Smooth muscle cell (in vitro differentiated cells): Measurements from ENCODE around the gene ACAN. TPM values are rescaled to one million over a fixed set of nuclear protein-coding genes. Genes with fewer than 3 reads are reported as not detected.

Experiments
- DNase-seq: peaks from one replicate; lab custom pipeline; 2025; ENCODE audit not compliant: unreplicated experiment; lab: John Stamatoyannopoulos, UW
- H2AFZ ChIP-seq: fragments of 200-600 bp; sonication (generic); 2 replicates; pipeline ENCODE4 v1.6.0; 2016; ENCODE audit warnings: antibody characterized with exemption, low read depth, mild to moderate bottlenecking
- H3F3A ChIP-seq: fragments of 200-600 bp; sonication (generic); 2 replicates; pipeline ENCODE4 v1.6.0; 2017; ENCODE audit warnings: antibody characterized with exemption, low read depth
- H3K27ac ChIP-seq: fragments of 200-600 bp; sonication (generic); 2 replicates; pipeline ENCODE4 v1.5.1; 2016; ENCODE audit warnings: low read depth, mild to moderate bottlenecking
- H3K27me3 ChIP-seq: fragments of 200-600 bp; sonication (generic); 2 replicates; pipeline ENCODE4 v1.6.1; 2016; ENCODE audit warnings: low read depth, mild to moderate bottlenecking
- H3K36me3 ChIP-seq: fragments of 200-600 bp; sonication (generic); 2 replicates; pipeline ENCODE4 v1.5.1; 2016; ENCODE audit warnings: low read depth
- H3K4me1 ChIP-seq: fragments of 200-600 bp; sonication (generic); 2 replicates; pipeline ENCODE4 v1.5.1; 2016; ENCODE audit warnings: low read depth
- H3K4me2 ChIP-seq: fragments of 200-600 bp; sonication (generic); 2 replicates; pipeline ENCODE4 v1.6.0; 2016; ENCODE audit warnings: mild to moderate bottlenecking
- H3K4me3 ChIP-seq: fragments of 200-600 bp; sonication (generic); 2 replicates; pipeline ENCODE4 v1.5.1; 2016; ENCODE audit warnings: mild to moderate bottlenecking
- H3K79me2 ChIP-seq: fragments of 200-600 bp; sonication (generic); 2 replicates; pipeline ENCODE4 v1.6.0; 2016; ENCODE audit warnings: low read depth, mild to moderate bottlenecking
- H3K9ac ChIP-seq: fragments of 200-600 bp; sonication (generic); 2 replicates; pipeline ENCODE4 v1.6.0; 2016; ENCODE audit warnings: low read depth
- H3K9me3 ChIP-seq: fragments of 200-600 bp; sonication (generic); replicated peaks from 2 replicates; pipeline ENCODE4 v1.5.1; 2016; ENCODE audit warnings: low read depth
- H4K20me1 ChIP-seq: fragments of 200-600 bp; sonication (generic); 2 replicates; pipeline ENCODE4 v1.6.0; 2016; ENCODE audit warnings: low read depth
- WGBS: methylation state at CpG from one replicate; pipeline ENCODE4 v1.1.7; 2016; ENCODE audit warnings: low lambda C conversion rate; 5-methylcytosine and 5-hydroxymethylcytosine counted together
- polyA plus RNA-seq: library from polyadenylated mRNA; unstranded; fragments of >200 nt; fragmentation: Nextera tagmentation; extraction: Ambion mirVana; gene quantifications from 2 replicates; pipeline ENCODE4 v1.2.1, GENCODE V29; 2016
- total RNA-seq: library from RNA; depleted of rRNA; stranded (reverse); fragments of >200 nt; gene quantifications from 2 replicates; pipeline ENCODE4 v1.2.3, GENCODE V29; 2014
- TF ChIP-seq, protein P1 (sequence below): fragments of 200-600 bp; sonication (generic); IDR thresholded peaks from 2 replicates; pipeline ENCODE4 v1.5.1; 2017; ENCODE audit warnings: borderline replicate concordance, mild to moderate bottlenecking, antibody characterized with exemption; ENCODE audit not compliant: insufficient read depth, poor library complexity, severe bottlenecking

Gene ACAN
- total and polyA plus RNA-seq, 2 experiments from 2014 or later = not detected

DNA sequence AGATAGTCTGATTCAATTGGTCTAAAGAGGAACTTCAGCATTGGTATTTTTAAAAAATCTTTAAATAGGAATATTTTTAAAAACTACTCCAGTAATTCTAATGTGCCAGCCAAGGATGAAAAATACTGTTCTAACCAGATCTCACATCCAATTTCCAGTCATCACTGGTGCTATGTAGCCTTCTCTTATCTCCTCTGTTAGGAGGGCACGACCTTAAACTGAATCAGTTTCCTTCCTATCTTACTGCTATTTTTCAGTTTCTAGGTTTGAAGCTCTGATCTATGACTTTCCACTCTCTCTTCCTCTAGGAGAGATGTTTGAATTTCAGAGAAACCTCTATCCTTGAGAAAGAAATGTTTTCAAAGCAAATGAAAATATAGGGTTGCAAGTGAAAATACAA lies 60.2 kb downstream of the ACAN start:
- Histone ChIP-seq H3K27me3 (no peaks in the 10 kb centered on the region), H3K79me2 (no peaks in the 10 kb centered on the region), H3K27ac (no peak overlapping the region), H3K9me3 (no peaks in the 10 kb centered on the region), H3F3A (no peaks in the 10 kb centered on the region), H3K36me3 (no peaks in the 10 kb centered on the region), H3K4me1 (no peaks in the 10 kb centered on the region), H3K9ac (no peak overlapping the region), H3K4me2 (no peak overlapping the region), H4K20me1 (no peaks in the 10 kb centered on the region), H3K4me3 (no peak overlapping the region), H2AFZ (no peak overlapping the region)
- no peak for DNase-seq
- WGBS = 80% methylated on average over 1 of the region's 1 CpG
- TF ChIP-seq, protein P1, sequence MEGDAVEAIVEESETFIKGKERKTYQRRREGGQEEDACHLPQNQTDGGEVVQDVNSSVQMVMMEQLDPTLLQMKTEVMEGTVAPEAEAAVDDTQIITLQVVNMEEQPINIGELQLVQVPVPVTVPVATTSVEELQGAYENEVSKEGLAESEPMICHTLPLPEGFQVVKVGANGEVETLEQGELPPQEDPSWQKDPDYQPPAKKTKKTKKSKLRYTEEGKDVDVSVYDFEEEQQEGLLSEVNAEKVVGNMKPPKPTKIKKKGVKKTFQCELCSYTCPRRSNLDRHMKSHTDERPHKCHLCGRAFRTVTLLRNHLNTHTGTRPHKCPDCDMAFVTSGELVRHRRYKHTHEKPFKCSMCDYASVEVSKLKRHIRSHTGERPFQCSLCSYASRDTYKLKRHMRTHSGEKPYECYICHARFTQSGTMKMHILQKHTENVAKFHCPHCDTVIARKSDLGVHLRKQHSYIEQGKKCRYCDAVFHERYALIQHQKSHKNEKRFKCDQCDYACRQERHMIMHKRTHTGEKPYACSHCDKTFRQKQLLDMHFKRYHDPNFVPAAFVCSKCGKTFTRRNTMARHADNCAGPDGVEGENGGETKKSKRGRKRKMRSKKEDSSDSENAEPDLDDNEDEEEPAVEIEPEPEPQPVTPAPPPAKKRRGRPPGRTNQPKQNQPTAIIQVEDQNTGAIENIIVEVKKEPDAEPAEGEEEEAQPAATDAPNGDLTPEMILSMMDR = no peak

DNA sequence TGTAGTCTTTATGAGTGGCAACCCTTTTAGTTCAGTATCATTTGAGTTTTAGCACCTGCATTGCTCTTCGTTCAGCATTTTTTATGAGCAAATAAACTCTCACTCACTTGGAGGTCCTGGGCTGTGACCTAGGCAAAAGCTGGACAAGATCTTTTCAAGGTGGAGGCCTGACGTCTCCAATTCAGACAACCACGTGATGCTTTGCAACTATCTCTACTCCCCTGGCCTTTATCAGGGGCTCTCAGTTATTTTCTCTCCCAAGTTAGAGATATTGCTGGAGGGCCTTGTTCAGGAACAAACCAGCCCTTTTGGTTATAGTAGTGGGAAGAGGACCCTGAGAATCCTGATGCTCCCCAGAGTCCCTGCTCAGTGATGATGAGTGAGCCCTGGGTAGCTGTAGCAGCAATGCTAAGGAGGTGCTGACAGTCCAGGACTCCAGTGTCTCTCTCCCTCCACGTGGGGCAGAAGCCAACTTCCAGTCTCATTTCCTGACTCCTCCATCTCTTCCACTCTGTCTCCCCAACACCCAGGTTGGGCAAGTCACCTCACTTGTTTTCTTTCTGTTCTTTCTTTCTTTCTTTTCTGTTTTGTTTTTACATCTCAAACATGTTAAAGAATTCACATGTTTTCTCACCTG lies 61.7 kb downstream of the ACAN start:
- WGBS = 82% methylated on average over 4 of the region's 4 CpGs
- no peaks in the 10 kb centered on the region for H3K79me2 ChIP-seq
- no peak overlapping the region for H2AFZ ChIP-seq
- H3F3A ChIP-seq = no peaks in the 10 kb centered on the region
- no peaks in the 10 kb centered on the region for H3K4me1 ChIP-seq
- no peaks in the 10 kb centered on the region for H3K36me3 ChIP-seq
- no peaks in the 10 kb centered on the region for H3K27me3 ChIP-seq
- no peak overlapping the region for H3K4me3 ChIP-seq
- H3K4me2 ChIP-seq = no peak overlapping the region
- H3K9ac ChIP-seq = no peak overlapping the region
- DNase-seq = no peak
- no peaks in the 10 kb centered on the region for H4K20me1 ChIP-seq
- TF ChIP-seq, protein P1 = no peak
- no peak overlapping the region for H3K27ac ChIP-seq
- no peaks in the 10 kb centered on the region for H3K9me3 ChIP-seq

DNA sequence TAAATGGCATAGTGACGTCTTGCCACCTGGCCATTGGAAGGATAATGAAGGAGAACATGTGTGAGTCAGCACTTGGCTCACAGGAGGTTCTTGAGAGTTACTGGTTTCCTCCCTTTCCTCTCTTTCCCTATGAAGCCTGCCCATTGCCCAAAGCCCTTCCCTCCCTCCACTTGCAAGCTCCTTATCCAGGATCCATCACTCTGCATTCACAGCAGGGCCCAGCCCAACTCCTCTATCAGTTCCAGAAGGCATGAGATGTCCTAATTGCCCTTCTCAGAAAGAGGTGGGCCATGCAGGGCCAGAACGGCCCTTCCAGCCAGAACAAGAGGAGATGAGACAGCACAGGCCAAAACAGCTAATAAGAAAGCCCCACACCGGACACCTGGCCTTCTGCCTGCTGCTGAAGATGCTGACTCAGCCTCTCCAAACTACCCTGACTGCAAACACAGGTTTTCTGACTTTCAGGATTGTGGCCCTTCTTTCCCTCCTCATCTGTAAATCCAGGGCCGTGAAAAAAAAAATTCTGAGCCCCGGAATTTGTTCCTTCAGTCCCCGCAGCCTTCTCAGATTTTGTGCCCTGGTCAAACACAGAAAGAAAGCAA lies 62.4 kb downstream of the ACAN start:
- DNase-seq = no peak
- no peak overlapping the region for H3K4me2 ChIP-seq
- no peak overlapping the region for H2AFZ ChIP-seq
- H3K9ac ChIP-seq = no peak overlapping the region
- H3K27me3 ChIP-seq = no peaks in the 10 kb centered on the region
- H3K4me3 ChIP-seq = no peak overlapping the region
- no peaks in the 10 kb centered on the region for H3K4me1 ChIP-seq
- TF ChIP-seq, protein P1 = no peak
- H3K36me3 ChIP-seq = no peaks in the 10 kb centered on the region
- no peaks in the 10 kb centered on the region for H3K79me2 ChIP-seq
- H3K9me3 ChIP-seq = no peaks in the 10 kb centered on the region
- H3K27ac ChIP-seq = no peak overlapping the region
- no peaks in the 10 kb centered on the region for H3F3A ChIP-seq
- H4K20me1 ChIP-seq = no peaks in the 10 kb centered on the region
- WGBS = 81% methylated on average over 6 of the region's 6 CpGs
